Tibial nerve (tissue), 4 donors: Measurements from ENCODE around the gene ERF. TPM values are rescaled to one million over a fixed set of nuclear protein-coding genes. Genes with fewer than 3 reads are reported as not detected.
A peak's percentile ranks its signal among the peaks of the same experiment; 100 is the strongest.

Experiments used
- DNase-seq, 2 donors: peaks; one replicate each; pipeline ENCODE4 v3.0.0-alpha.2; 2019; ENCODE audit warnings: low spot score in 2 of 2
- H3K27ac ChIP-seq, 4 donors: fragments of 200-600 bp; sonication (generic) in 3 of 4; one replicate each; pipeline ENCODE4 v1.5.1; 2017 to 2019; ENCODE audit warnings: mild to moderate bottlenecking in 1 of 4
- H3K27me3 ChIP-seq, 2 donors: fragments of 200-600 bp; sonication (generic) in 1 of 2; one replicate each; pipeline versions ENCODE4 v1.5.1 to v1.6.0; 2017 to 2019
- H3K36me3 ChIP-seq, 3 donors: fragments of 200-600 bp; sonication (generic); one replicate each; pipeline ENCODE4 v1.5.1; 2018 to 2019
- H3K4me1 ChIP-seq, 4 donors: fragments of 200-600 bp; sonication (generic) in 3 of 4; one replicate each; pipeline ENCODE4 v1.5.1; 2017 to 2019
- H3K4me3 ChIP-seq, 4 donors: fragments of 200-600 bp; sonication (generic) in 3 of 4; one replicate each; pipeline ENCODE4 v1.5.1; 2017 to 2019; ENCODE audit warnings: mild to moderate bottlenecking in 1 of 4, moderate library complexity in 1 of 4
- H3K9me3 ChIP-seq, 4 donors: fragments of 200-600 bp; sonication (generic) in 3 of 4; one replicate each; pipeline ENCODE4 v1.5.1; 2017 to 2019
- CTCF ChIP-seq, 5 experiments: fragments of 200-600 bp in 3 of 5; fragments of 450-650 bp in 2 of 5; sonication (generic) in 3 of 5; IDR thresholded peaks; one replicate each; pipeline ENCODE4 v1.5.1; 2016 to 2019; ENCODE audit warnings: antibody characterized with exemption in 5 of 5, mild to moderate bottlenecking in 3 of 5, moderate library complexity in 2 of 5
- EP300 ChIP-seq, 2 donors: sonication (generic); formaldehyde crosslinking; IDR thresholded peaks; one replicate each; pipeline ENCODE4 v1.6.1; 2017; ENCODE audit warnings: antibody characterized with exemption in 2 of 2, mild to moderate bottlenecking in 1 of 2
- POLR2A ChIP-seq, 2 donors: fragments of 450-650 bp; IDR thresholded peaks; one replicate each; pipeline ENCODE4 v1.6.1; 2017; ENCODE audit warnings: antibody characterized with exemption in 2 of 2, mild to moderate bottlenecking in 2 of 2, moderate library complexity in 2 of 2
- WGBS, 2 donors: methylation state at CpG; one replicate each; pipeline ENCODE4 v1.1.5; 2018; 5-methylcytosine and 5-hydroxymethylcytosine counted together
- total RNA-seq, 4 donors: library from RNA; depleted of rRNA; stranded (reverse); fragments of >200 nt; gene quantifications; one replicate each; pipeline ENCODE4 v1.1.0, GENCODE V29; 2016

The ERF gene
- total RNA-seq, 4 donors from 2014 or later: 30.4 to 42.6 (median 35.1) TPM

GRCh38 chr19:42232435-42232834, 22.5 kb downstream of the ERF start:
- Histone ChIP-seq H3K4me3 (no peak overlapping the region), H3K4me1 (peaks cover 0 to 39% (median 7%) of the 10 kb centered on the region in 4 donors), H3K36me3 (peaks cover 3 to 100% (median 40%) of the 10 kb centered on the region in 3 donors), H3K9me3 (no peaks in the 10 kb centered on the region), H3K27ac (no peak overlapping the region), H3K27me3 (no peaks in the 10 kb centered on the region)
- no peak for DNase-seq
- 97 to 98% methylated on average over 10 of the region's 10 CpGs for WGBS, 2 donors
- TF ChIP-seq POLR2A (IDR thresholded peaks at IDR 0.05) (no peak), EP300 (IDR thresholded peaks at IDR 0.05) (no peak), CTCF (IDR thresholded peaks at IDR 0.05) (no peak)

GRCh38 chr19:42230571-42230970, 24.4 kb downstream of the ERF start:
- WGBS, 2 donors: 71 to 84% methylated on average over 4 of the region's 4 CpGs
- no peak overlapping the region for H3K4me3 ChIP-seq
- H3K27me3 ChIP-seq: no peaks in the 10 kb centered on the region
- peaks cover 0 to 39% (median 7%) of the 10 kb centered on the region in 4 donors for H3K4me1 ChIP-seq
- H3K9me3 ChIP-seq: no peaks in the 10 kb centered on the region
- H3K36me3 ChIP-seq: peaks cover 0 to 100% (median 30%) of the 10 kb centered on the region in 3 donors
- H3K27ac ChIP-seq: peak overlapping the region in 2 of 4 donors; percentile 47 to 56
- no peak for DNase-seq
- TF ChIP-seq EP300 (IDR thresholded peaks at IDR 0.05) (no peak), POLR2A (IDR thresholded peaks at IDR 0.05) (no peak), CTCF (IDR thresholded peaks at IDR 0.05) (no peak)

- Histone ChIP-seq H3K36me3 (peaks cover 0 to 100% (median 30%) of the 10 kb centered on the region in 3 donors), H3K27ac (peak overlapping the region in 2 of 4 donors; percentile 47 to 56), H3K4me1 (peaks cover 0 to 34% (median 7%) of the 10 kb centered on the region in 4 donors), H3K27me3 (no peaks in the 10 kb centered on the region), H3K4me3 (no peak overlapping the region), H3K9me3 (no peaks in the 10 kb centered on the region)
- TF ChIP-seq POLR2A (IDR thresholded peaks at IDR 0.05) (no peak), EP300 (IDR thresholded peaks at IDR 0.05) (no peak)
- WGBS, 2 donors: 31 to 45% methylated on average over 7 to 8 of the region's 8 CpGs
- no peak for DNase-seq
Observed at GRCh38 chr19:42229855-42230351, 25.0 kb downstream of the ERF start.

- TF ChIP-seq CTCF (IDR thresholded peaks at IDR 0.05) (no peak), POLR2A (IDR thresholded peaks at IDR 0.05) (no peak), EP300 (IDR thresholded peaks at IDR 0.05) (no peak)
- no peaks in the 10 kb centered on the region for H3K9me3 ChIP-seq
- H3K36me3 ChIP-seq: peaks cover 0 to 100% (median 33%) of the 10 kb centered on the region in 3 donors
- H3K4me1 ChIP-seq: peaks cover 0 to 34% (median 7%) of the 10 kb centered on the region in 4 donors
- WGBS, 2 donors: 53 to 64% methylated on average over 4 of the region's 4 CpGs
- no peak overlapping the region for H3K4me3 ChIP-seq
- no peak for DNase-seq
- H3K27me3 ChIP-seq: no peaks in the 10 kb centered on the region
- peak overlapping the region in 1 of 4 donors; percentile 56 for H3K27ac ChIP-seq
Observed at GRCh38 chr19:42229301-42229854, 25.6 kb downstream of the ERF start.

GRCh38 chr19:42228641-42229040, 26.3 kb downstream of the ERF start:
- DNase-seq: no peak
- peaks cover 0 to 28% (median 7%) of the 10 kb centered on the region in 4 donors for H3K4me1 ChIP-seq
- H3K36me3 ChIP-seq: peaks cover 0 to 98% (median 30%) of the 10 kb centered on the region in 3 donors
- H3K27ac ChIP-seq: no peak overlapping the region
- no peak overlapping the region for H3K4me3 ChIP-seq
- no peaks in the 10 kb centered on the region for H3K27me3 ChIP-seq
- 78 to 88% methylated on average over 4 of the region's 4 CpGs for WGBS, 2 donors
- H3K9me3 ChIP-seq: no peaks in the 10 kb centered on the region
- TF ChIP-seq POLR2A (IDR thresholded peaks at IDR 0.05) (no peak), CTCF (IDR thresholded peaks at IDR 0.05) (no peak), EP300 (IDR thresholded peaks at IDR 0.05) (no peak)
